ENCODE data around the gene SLC38A3. TPM values are rescaled to one million over a fixed set of nuclear protein-coding genes. Genes with fewer than 3 reads are reported as not detected.

Gene SLC38A3
- polyA plus RNA-seq, 1 donor: 2.0 TPM

DNA sequence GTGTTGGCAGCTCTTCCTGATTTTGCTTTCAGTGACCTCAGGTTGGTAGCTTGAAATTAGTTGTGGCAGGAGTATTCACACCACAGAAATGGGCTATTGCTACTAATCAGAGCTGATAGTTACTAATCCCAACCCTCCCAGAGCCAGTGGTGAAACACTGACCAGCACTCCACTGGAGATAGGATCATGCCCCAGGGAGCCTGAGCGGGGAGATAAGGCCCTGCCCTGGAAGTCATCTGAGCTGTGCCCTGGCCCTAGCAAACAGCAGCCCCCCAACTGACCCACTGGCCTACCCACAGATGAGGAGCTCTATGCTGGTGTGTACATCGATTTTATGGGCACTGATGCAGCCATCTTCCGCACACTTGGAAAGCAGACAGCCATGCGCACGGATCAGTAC lies 23.1 kb upstream of the SLC38A3 start:
- Histone ChIP-seq H3K4me3 (ENCODE audit: low read length) (no peak overlapping the region), H3K4me1 (ENCODE audit: control insufficient read depth, insufficient read depth, low read length) (peaks cover 5% of the 10 kb centered on the region), H3K27ac (ENCODE audit: low read length) (no peak overlapping the region), H3K36me3 (ENCODE audit: control insufficient read depth, insufficient read depth, low read length) (peaks cover 8% of the 10 kb centered on the region), H3K27me3 (ENCODE audit: control insufficient read depth, insufficient read depth, low read length) (peaks cover 35% of the 10 kb centered on the region), H3K9me3 (ENCODE audit: control insufficient read depth, low read depth, low read length) (no peaks in the 10 kb centered on the region)
- no peak for DNase-seq
- no CpG with 5 or more reads among the region's 5 CpGs for WGBS (ENCODE audit: insufficient coverage, low lambda C conversion rate)

DNA sequence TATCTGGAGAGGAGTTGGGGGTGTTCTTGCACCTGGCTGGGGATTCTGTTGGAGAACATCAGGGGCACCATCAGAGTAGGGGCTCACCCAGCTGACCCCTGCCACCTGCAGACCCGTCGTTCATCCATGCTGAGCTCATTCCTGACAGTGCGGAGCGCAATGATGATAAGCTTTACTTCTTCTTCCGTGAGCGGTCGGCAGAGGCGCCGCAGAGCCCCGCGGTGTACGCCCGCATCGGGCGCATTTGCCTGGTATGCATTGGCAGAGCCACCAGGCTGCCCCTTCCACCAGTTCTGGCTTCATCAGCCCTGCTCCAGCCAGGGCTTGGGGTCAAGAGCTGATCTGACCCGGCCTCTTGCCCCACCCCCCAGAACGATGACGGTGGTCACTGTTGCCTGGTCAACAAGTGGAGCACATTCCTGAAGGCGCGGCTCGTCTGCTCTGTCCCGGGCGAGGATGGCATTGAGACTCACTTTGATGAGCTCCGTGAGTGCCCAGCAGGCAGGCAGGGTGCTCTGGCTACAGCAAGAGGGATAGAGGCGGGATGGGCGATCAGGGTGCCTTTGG lies 22.5 kb upstream of the SLC38A3 start:
- no peak overlapping the region for H3K27ac ChIP-seq (ENCODE audit: low read length)
- H3K27me3 ChIP-seq (ENCODE audit: control insufficient read depth, insufficient read depth, low read length): peaks cover 31% of the 10 kb centered on the region
- H3K4me1 ChIP-seq (ENCODE audit: control insufficient read depth, insufficient read depth, low read length): peaks cover 5% of the 10 kb centered on the region
- DNase-seq: no peak
- no peaks in the 10 kb centered on the region for H3K9me3 ChIP-seq (ENCODE audit: control insufficient read depth, low read depth, low read length)
- H3K36me3 ChIP-seq (ENCODE audit: control insufficient read depth, insufficient read depth, low read length): peaks cover 7% of the 10 kb centered on the region
- H3K4me3 ChIP-seq (ENCODE audit: low read length): no peak overlapping the region
- no CpG with 5 or more reads among the region's 26 CpGs for WGBS (ENCODE audit: insufficient coverage, low lambda C conversion rate)

DNA sequence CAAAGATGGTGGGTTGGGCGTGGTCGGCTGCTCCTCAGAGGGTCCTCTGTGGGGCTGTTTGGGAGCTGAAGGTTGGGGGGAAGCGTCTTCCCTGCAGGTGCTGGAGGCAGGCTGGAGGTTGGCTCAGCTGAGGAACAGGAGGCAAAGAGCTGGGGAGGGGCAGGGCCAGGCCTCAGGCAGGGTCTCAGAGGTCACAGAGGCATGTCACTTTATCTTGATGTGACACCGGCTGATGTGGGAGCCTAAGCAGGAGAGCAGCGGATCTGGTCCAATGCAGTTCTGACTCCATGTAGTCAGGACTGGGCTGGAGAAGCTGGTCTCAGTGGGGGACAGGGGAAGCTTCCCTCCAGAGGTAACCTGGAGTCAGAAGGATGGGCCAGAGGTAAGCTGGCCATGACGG lies 21.3 kb upstream of the SLC38A3 start:
- H3K27ac ChIP-seq (ENCODE audit: low read length): no peak overlapping the region
- DNase-seq: no peak
- no peaks in the 10 kb centered on the region for H3K9me3 ChIP-seq (ENCODE audit: control insufficient read depth, low read depth, low read length)
- peaks cover 31% of the 10 kb centered on the region for H3K27me3 ChIP-seq (ENCODE audit: control insufficient read depth, insufficient read depth, low read length)
- H3K4me3 ChIP-seq (ENCODE audit: low read length): no peak overlapping the region
- WGBS (ENCODE audit: insufficient coverage, low lambda C conversion rate): no CpG with 5 or more reads among the region's 6 CpGs
- H3K36me3 ChIP-seq (ENCODE audit: control insufficient read depth, insufficient read depth, low read length): peaks cover 7% of the 10 kb centered on the region
- H3K4me1 ChIP-seq (ENCODE audit: control insufficient read depth, insufficient read depth, low read length): peaks cover 5% of the 10 kb centered on the region

DNA sequence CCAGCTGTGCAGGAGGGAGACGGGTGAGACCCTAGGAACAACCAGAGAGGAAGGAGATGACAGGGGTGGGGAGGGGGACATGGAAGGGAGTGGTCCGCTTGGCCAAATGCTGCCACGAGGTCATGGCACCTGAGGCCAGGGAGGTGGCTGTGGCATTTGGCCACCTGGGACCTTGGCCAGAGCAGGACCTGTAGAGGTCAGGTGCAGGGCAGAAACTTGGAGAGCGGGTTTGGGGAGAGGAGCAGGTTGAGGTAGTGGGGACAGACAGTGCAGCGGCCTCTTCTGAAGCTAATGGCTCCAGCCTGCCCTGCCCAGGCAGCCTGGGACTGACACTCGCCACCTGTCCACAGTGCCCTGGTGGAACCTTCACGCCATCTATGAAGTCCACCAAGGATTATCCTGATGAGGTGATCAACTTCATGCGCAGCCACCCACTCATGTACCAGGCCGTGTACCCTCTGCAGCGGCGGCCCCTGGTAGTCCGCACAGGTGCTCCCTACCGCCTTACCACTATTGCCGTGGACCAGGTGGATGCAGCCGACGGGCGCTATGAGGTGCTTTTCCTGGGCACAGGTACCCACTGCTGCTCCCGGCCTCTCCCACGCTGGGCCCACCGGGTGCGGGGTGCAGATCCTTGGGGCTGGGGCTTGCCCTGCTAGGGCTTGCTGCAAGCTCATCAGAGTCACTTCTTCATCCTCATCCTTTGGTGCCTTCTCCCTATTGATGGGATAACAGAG lies 20.7 kb upstream of the SLC38A3 start:
- Histone ChIP-seq H3K4me1 (ENCODE audit: control insufficient read depth, insufficient read depth, low read length) (peaks cover 2% of the 10 kb centered on the region), H3K9me3 (ENCODE audit: control insufficient read depth, low read depth, low read length) (no peaks in the 10 kb centered on the region), H3K4me3 (ENCODE audit: low read length) (no peak overlapping the region), H3K36me3 (ENCODE audit: control insufficient read depth, insufficient read depth, low read length) (peaks cover 7% of the 10 kb centered on the region), H3K27ac (ENCODE audit: low read length) (no peak overlapping the region), H3K27me3 (ENCODE audit: control insufficient read depth, insufficient read depth, low read length) (peaks cover 31% of the 10 kb centered on the region)
- no peak for DNase-seq
- WGBS (ENCODE audit: insufficient coverage, low lambda C conversion rate): no CpG with 5 or more reads among the region's 21 CpGs

DNA sequence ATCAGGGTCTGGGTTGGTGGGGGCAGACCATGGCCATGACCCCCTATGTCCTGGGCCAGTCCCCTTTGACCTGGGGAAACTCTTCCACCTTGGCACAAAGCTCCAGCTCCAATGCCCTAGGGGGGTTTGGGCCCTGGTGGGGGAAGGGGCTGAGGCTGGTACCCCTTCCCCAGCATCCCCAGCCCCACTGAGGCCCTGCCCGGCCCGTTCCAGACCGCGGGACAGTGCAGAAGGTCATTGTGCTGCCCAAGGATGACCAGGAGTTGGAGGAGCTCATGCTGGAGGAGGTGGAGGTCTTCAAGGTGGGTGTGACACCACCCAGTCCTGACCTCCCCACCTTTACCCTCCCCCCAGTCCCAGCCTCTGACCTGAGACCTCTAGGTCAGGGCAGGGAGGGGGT lies 19.8 kb upstream of the SLC38A3 start:
- Histone ChIP-seq H3K27me3 (ENCODE audit: control insufficient read depth, insufficient read depth, low read length) (peaks cover 31% of the 10 kb centered on the region), H3K27ac (ENCODE audit: low read length) (no peak overlapping the region), H3K4me3 (ENCODE audit: low read length) (no peak overlapping the region), H3K9me3 (ENCODE audit: control insufficient read depth, low read depth, low read length) (no peaks in the 10 kb centered on the region), H3K4me1 (ENCODE audit: control insufficient read depth, insufficient read depth, low read length) (no peaks in the 10 kb centered on the region), H3K36me3 (ENCODE audit: control insufficient read depth, insufficient read depth, low read length) (peaks cover 7% of the 10 kb centered on the region)
- DNase-seq: no peak
- no CpG with 5 or more reads among the region's 4 CpGs for WGBS (ENCODE audit: insufficient coverage, low lambda C conversion rate)

DNA sequence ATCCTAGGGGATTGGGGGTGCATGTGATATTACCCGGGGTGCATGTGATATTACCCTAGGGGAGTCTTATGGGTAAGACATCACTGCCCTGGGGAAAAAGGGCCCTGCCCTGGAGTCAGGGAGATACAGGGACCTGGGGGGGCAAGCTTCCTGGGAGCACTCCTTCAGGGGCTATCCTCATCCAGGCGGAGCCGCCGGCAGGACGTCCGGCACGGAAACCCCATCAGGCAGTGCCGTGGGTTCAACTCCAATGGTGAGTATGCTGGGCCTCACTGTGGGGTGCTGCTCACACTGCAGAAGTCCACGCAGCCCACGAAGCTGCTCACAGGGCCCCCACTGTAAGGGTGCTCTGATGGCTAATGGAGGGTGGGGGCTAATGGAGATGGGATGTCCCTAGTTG lies 19.0 kb upstream of the SLC38A3 start:
- H3K4me1 ChIP-seq (ENCODE audit: control insufficient read depth, insufficient read depth, low read length): no peaks in the 10 kb centered on the region
- H3K27ac ChIP-seq (ENCODE audit: low read length): no peak overlapping the region
- no peak overlapping the region for H3K4me3 ChIP-seq (ENCODE audit: low read length)
- DNase-seq: no peak
- H3K27me3 ChIP-seq (ENCODE audit: control insufficient read depth, insufficient read depth, low read length): peaks cover 31% of the 10 kb centered on the region
- peaks cover 7% of the 10 kb centered on the region for H3K36me3 ChIP-seq (ENCODE audit: control insufficient read depth, insufficient read depth, low read length)
- no peaks in the 10 kb centered on the region for H3K9me3 ChIP-seq (ENCODE audit: control insufficient read depth, low read depth, low read length)
- no CpG with 5 or more reads among the region's 10 CpGs for WGBS (ENCODE audit: insufficient coverage, low lambda C conversion rate)

DNA sequence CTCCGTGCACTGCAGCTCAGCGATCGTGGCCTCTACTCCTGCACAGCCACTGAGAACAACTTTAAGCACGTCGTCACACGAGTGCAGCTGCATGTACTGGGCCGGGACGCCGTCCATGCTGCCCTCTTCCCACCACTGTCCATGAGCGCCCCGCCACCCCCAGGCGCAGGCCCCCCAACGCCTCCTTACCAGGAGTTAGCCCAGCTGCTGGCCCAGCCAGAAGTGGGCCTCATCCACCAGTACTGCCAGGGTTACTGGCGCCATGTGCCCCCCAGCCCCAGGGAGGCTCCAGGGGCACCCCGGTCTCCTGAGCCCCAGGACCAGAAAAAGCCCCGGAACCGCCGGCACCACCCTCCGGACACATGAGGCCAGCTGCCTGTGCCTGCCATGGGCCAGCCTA lies 17.3 kb upstream of the SLC38A3 start:
- no CpG with 5 or more reads among the region's 19 CpGs for WGBS (ENCODE audit: insufficient coverage, low lambda C conversion rate)
- Histone ChIP-seq H3K4me1 (ENCODE audit: control insufficient read depth, insufficient read depth, low read length) (peaks cover under 1% of the 10 kb centered on the region), H3K27ac (ENCODE audit: low read length) (no peak overlapping the region), H3K4me3 (ENCODE audit: low read length) (no peak overlapping the region), H3K27me3 (ENCODE audit: control insufficient read depth, insufficient read depth, low read length) (peaks cover 24% of the 10 kb centered on the region), H3K9me3 (ENCODE audit: control insufficient read depth, low read depth, low read length) (no peaks in the 10 kb centered on the region), H3K36me3 (ENCODE audit: control insufficient read depth, insufficient read depth, low read length) (peaks cover 7% of the 10 kb centered on the region)
- DNase-seq: no peak

DNA sequence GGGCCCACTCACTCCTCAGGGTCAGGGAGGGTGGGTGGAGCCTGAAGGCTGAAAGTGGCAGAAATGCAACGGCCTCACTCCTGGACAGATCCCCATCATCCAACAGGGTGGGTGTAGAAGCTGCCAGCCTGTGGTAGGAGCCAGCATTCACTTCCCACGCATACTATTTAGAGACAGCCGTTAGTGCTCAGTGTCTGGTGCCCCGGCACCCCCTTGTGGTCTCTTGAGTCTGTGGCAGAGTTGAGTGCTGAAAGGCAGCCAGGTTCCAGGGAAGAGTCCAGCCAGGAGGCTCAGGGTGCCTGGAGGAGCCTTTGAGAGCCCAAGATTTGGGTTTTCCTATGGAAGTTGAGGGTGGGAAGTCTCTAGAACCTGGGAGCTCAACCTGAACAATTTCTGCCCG lies 15.8 kb upstream of the SLC38A3 start:
- no CpG with 5 or more reads among the region's 5 CpGs for WGBS (ENCODE audit: insufficient coverage, low lambda C conversion rate)
- H3K4me1 ChIP-seq (ENCODE audit: control insufficient read depth, insufficient read depth, low read length): peaks cover 8% of the 10 kb centered on the region
- H3K27me3 ChIP-seq (ENCODE audit: control insufficient read depth, insufficient read depth, low read length): peaks cover 28% of the 10 kb centered on the region
- no peak overlapping the region for H3K4me3 ChIP-seq (ENCODE audit: low read length)
- peak; percentile 55 to 76 for DNase-seq
- H3K9me3 ChIP-seq (ENCODE audit: control insufficient read depth, low read depth, low read length): peaks cover 11% of the 10 kb centered on the region
- H3K27ac ChIP-seq (ENCODE audit: low read length): no peak overlapping the region
- peaks cover 7% of the 10 kb centered on the region for H3K36me3 ChIP-seq (ENCODE audit: control insufficient read depth, insufficient read depth, low read length)

DNA sequence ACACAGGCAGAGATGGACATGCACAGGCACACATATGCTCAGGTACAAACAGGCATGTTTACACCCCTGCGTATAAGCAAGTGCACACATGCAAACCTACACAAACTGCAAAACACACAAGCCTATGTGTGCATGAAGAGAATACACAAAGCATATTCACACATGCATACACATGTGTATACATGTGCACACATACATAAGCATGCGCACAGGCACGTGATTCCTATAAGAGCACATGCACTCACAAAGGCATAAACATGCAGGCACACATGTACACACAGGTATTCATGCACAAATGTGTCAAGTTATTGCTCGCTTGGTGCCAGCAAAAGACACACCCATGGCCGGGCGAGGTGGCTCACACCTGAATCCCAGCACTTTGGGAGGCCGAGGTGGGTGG lies 15.1 kb upstream of the SLC38A3 start:
- Histone ChIP-seq H3K27ac (ENCODE audit: low read length) (no peak overlapping the region), H3K36me3 (ENCODE audit: control insufficient read depth, insufficient read depth, low read length) (peaks cover 5% of the 10 kb centered on the region), H3K4me3 (ENCODE audit: low read length) (no peak overlapping the region), H3K27me3 (ENCODE audit: control insufficient read depth, insufficient read depth, low read length) (peaks cover 29% of the 10 kb centered on the region), H3K4me1 (ENCODE audit: control insufficient read depth, insufficient read depth, low read length) (peaks cover 9% of the 10 kb centered on the region), H3K9me3 (ENCODE audit: control insufficient read depth, low read depth, low read length) (peaks cover 12% of the 10 kb centered on the region)
- no CpG with 5 or more reads among the region's 7 CpGs for WGBS (ENCODE audit: insufficient coverage, low lambda C conversion rate)
- no peak for DNase-seq

DNA sequence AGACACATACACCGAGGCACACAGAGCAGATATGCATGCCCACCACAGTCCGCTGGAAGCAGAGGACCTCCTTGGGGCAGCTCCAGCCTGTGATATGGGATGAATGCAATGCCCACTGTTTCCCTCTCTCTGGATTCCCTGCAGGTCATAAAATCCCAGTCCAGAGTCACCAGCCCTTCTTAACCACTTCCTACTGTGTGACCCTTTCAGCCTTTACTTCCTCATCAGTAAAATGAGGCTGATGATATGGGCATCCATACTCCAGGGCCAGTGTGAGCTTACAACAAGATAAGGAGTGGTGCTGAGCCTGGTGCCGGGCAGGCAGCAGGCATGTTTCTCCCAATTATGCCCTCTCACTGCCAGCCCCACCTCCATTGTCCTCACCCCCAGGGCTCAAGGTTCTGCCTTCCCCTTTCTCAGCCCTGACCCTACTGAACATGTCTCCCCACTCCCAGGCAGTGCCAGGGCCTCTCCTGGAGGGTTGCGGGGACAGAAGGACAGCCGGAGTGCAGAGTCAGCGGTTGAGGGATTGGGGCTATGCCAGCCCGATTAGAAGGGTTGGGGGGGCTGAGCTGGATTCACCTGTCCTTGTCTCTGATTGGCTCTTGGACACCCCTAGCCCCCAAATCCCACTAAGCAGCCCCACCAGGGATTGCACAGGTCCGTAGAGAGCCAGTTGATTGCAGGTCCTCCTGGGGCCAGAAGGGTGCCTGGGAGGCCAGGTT lies 14.0 kb upstream of the SLC38A3 start, which contains the start of gene GNAT1:
Gene GNAT1, plus strand, starts transcription at position 675 of the 725 bp plus-strand sequence. CDS start 116 bp downstream, outside the sequence.
- DNase-seq: no peak
- H3K4me1 ChIP-seq (ENCODE audit: control insufficient read depth, insufficient read depth, low read length): peaks cover 20% of the 10 kb centered on the region
- WGBS (ENCODE audit: insufficient coverage, low lambda C conversion rate): no CpG with 5 or more reads among the region's 8 CpGs

More for the DNA sequence above, 14.0 kb upstream of the SLC38A3 start, which contains the start of gene GNAT1:
- Histone ChIP-seq H3K27ac (ENCODE audit: low read length) (no peak within 1 kb of the TSS), H3K27me3 (ENCODE audit: control insufficient read depth, insufficient read depth, low read length) (peaks cover 32% of the 10 kb centered on the region), H3K9me3 (ENCODE audit: control insufficient read depth, low read depth, low read length) (peaks cover 12% of the 10 kb centered on the region), H3K4me3 (ENCODE audit: low read length) (no peak within 1 kb of the TSS), H3K36me3 (ENCODE audit: control insufficient read depth, insufficient read depth, low read length) (peaks cover 1% of the 10 kb centered on the region)
